ENCODE data around the gene CACNA1A.
A peak's percentile ranks its signal among the peaks of the same experiment; 100 is the strongest.
"Not testable (repeated sequence)": the region's sequence is repeated elsewhere in the genome, so short reads cannot be mapped to it uniquely, and the experiment has no call there.

Gene CACNA1A

DNA sequence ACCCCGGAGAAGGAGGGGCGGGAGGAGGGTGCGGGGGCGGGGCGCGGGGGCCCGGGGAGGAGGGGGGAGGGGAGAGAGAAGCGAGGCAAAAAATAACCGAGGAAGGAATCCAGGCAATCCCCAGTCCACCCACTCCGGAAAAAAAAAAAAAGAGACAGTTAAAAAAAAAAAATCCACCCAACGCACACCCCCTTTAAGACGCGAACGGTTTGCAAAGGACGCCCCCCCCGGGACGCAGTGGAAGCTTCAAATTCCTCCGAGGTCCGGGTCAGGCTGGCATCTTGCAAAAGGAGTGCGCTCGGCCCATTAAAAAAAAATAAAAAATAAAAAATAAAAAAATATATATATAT, at the start of gene CACNA1A:
Gene CACNA1A, minus strand, starts transcription at position 9 of the 350 bp plus-strand sequence. CDS start 255 bp downstream, outside the sequence.
- DNase-seq (ENCODE audit: low spot score), result peak; percentile 72

DNA sequence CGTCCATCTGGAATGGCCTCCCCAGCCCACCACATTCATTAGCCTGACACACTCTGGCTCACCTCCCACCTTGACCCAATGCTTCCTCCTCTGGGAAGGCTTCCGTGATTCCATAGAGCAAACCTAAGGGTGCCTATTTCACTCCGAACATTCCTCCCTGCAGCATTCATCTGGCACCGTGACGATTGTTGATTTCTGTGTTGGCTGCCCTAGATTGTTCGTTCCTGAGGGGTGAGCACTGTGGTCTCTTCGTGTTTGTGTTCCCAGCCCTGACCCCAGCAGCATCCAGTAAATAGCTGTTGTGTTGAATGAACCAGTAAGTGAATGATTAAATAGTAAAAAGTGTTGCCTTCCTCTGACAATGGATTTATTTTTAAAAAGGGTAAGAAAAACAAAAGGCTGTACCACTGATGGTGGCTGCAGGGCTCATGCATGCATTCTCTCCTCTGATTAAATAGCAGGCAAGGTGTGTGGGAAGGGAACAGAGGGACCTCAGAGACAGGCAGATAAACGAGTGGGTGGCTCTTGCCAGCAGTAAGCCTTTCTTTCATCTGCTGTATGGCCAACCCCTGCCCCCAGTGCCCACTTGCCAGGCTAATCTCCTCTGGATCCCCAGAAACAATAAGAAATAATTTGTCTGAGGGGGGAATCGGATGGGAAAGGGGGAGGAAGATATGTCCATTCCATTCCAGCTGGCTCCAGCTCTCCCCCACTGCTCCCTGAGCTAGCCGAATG, 48.4 kb upstream of the CACNA1A start:
- DNase-seq (ENCODE audit: low spot score), result peak; percentile 67

DNA sequence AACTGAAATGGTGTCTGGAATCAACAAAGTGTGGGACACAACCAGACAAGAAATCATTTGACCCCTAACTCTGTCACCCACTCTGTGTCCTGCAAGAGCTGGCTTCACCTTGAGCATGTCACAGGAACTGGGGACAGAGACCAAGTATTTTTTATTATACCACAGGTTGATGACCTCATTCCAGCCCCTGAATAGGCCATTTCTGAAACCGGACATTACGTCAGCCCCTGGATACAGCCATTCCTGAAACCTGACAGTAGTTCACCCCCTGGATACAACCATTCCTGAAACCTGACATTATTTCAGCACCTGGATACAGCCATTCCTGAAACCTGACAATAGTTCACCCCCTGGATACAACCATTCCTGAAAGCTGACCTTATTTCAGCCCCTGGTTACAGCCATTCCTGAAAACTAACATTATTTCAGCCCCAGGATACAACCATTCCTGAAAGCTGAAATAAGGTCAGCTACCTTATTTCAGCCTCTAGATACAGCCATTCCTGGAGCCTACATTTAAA, 47.7 kb upstream of the CACNA1A start:
- no peak for DNase-seq (ENCODE audit: low spot score)

DNA sequence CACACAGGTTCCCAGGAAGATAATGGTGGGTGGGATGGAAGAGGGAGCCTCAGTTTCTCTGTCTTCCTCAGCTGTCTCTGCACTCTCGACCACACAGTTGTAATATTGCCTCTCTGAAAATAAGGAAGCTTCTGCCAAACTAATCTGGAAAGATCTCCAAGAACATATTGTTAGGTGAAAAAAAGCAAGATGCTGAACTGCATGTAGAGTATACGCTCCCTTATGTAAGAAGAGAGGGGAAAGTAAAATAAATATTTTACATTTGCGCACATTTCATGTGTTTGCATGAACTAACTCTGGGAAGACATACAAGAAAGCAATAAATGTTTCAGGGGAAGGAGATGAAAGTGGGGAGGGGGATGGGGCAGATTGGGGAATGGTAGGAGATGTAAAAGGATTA, 41.9 kb upstream of the CACNA1A start:
- DNase-seq (ENCODE audit: low spot score), result no peak

DNA sequence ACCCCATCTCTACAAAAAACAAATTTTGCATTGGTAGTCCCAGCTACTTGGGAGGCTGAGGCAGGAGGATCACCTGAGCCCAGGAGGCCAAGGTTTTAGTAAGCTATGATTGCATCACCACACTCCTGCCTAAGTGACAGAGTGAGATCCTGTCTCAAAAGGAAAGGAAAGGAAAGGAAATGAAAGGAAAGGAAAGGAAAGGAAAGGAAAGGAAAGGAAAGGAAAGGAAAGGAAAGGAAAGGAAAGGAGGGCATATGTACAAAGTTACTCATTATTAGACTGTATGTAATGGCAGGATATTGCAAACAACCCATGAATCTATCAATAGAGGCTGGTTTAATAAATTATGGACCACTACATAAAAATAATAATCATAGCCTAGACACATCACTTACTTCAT, 40.8 kb upstream of the CACNA1A start:
- DNase-seq (ENCODE audit: low spot score), result no peak

DNA sequence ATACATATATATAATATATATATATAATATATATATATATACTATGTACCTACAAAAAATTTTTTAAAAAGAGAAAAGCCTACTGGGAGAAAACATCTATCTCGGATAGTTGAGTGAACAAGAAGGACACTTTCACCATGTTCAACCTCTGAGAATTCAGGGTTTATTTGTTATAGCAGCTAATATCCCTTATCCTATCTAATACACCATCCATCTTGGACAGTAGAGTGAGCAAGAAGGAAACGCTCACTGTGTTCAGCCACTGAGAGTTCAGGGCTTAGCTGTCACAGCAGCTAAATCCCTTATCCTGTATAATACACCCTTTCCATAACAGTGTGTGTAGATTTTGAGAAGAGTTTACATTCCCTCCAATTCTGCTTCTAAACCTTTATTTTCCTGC, 38.1 kb upstream of the CACNA1A start:
- DNase-seq (ENCODE audit: low spot score), result no peak

DNA sequence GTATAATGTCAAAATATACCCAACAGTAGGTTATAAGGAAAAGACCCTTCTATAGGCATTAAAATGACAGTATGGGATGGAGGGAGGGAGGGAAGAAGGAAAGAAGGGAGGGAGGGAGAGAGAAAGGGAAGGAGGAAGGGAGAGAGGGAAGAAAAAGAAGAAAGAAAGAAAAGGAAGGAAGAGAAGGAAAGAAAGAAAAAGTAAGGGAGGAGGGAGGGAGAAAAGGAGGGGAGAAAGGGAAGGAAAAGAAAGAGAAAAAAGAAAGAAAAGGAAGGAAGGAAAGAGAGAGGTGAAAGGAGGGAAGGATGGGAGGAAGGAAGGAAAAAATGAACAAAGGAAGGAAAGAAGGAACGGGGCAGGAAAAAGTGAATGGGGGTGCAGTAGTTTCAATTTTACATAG, 35.3 kb upstream of the CACNA1A start:
- DNase-seq (ENCODE audit: low spot score), result no peak

DNA sequence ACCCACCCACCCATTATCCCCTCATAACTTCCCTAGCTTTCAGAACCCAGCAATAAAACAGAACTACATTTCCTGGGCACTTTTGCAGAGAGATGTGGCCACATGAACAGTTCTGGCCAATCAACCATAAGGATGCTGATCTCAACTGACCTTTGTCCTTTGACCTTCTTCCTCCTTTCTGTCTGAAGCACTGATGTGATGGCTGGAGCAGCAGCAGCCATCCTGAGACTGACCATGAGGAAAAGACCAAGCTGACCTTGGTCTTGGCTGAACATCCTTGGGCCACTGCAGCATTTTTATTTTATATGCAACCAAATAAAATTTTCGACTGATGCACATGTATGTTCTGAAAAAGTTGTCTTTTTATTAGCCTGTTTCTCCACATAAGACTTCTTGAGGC, 33.1 kb upstream of the CACNA1A start:
- no peak for DNase-seq (ENCODE audit: low spot score)

DNA sequence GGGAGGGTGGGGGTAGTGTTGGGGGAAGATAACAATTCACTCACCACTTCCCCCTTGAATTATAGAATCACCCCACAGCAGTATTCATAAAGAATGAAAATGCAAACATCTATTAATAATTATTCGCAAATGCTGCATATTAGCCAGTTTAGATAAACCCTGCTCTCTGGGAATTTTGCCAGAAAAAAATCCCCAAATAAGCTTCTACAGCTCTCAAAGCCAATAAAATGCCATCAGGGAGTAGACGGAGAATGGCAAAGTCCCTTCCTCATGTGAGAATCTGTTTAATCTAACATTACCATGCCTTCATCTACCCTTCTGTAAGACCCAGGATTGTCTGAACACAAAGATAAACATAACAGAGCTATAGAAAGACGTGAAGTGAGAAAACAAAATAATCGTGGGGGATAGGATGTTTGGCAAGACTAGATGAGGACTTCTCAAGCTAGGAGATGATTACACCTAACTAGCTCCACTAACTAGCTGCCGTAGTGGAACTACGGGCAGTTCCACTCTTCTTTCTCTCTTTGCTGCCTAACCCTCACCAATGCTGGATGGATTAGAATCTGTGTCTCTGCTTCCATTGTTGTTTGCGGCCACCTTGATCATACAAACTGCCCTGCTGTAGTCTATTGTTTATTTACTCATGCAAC, 32.4 kb upstream of the CACNA1A start:
- DNase-seq (ENCODE audit: low spot score), result no peak

DNA sequence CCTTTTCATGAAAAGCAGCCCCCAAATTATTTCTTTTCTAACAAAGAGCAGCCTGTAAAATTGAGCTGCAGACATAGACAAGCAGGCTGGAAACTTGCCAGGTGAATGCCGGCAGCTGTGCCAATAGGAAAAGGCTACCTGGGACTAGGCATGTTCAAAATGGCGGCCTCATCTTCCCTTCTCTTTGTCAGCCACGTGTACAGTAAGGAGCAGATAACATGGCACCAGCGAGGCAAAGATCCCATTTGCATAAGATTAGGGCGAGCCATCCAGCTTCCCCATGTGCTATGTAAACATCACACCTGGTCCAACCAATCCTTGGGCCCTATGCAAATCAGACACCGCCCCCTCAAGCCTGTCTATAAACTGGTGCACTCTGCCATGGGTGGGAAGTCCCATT, 31.2 kb upstream of the CACNA1A start:
- DNase-seq (ENCODE audit: low spot score), result peak; percentile 10

DNA sequence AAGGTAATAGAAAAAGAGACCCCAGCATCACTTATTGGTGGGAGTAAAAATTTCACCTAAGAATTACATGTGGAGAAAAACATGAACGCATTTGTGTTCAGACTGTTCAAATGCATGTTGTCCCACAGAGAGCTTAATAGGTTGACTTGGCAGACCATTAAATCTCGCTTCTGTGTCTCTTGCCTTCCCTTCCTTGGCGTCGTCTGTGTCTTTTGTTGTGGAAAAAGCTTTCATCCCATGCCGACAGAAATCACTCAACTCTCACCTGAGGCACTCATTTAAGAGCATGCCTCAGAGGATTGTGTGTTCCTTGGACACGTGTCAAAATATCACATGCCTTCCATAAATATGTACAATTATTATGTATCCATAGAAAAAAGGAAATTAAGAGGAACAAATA, 24.4 kb upstream of the CACNA1A start:
- no peak for DNase-seq (ENCODE audit: low spot score)

DNA sequence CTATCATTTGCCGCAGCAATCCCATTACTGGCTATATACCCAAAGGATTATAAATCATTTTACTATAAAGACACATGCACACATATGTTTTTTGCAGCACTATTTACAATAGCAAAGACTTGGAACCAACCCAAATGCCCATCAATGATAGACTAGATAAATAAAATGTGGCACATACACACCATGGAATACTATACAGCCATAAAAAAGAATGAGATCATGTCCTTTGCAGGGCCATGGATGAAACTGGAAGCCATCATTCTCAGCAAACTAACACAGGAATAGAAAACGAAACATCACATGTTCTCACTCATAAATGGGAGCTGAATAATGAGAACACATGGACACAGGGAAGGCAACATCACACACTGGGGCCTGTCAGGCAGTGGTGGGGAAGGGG, 23.4 kb upstream of the CACNA1A start:
- not testable (repeated sequence) for DNase-seq (ENCODE audit: low spot score)

DNA sequence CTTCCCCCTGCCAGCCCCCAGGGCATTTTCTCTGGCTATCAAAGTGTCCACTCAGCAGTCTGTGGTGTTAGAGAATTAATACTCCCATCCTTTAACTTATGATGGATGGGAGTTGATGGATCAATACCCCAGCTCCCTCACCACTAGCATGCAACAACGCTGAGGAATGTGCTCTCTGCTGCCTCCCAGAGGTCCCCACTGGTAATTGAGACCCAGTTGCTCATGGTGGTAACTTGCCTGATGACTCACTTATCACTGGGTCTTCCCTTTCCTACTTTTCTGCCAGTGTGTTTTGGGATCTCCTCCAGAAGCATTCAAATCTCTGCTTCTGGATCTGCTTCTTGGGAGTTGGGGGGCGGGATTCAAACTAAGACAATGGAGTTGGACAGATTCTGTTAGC, 20.3 kb upstream of the CACNA1A start:
- no peak for DNase-seq (ENCODE audit: low spot score)

DNA sequence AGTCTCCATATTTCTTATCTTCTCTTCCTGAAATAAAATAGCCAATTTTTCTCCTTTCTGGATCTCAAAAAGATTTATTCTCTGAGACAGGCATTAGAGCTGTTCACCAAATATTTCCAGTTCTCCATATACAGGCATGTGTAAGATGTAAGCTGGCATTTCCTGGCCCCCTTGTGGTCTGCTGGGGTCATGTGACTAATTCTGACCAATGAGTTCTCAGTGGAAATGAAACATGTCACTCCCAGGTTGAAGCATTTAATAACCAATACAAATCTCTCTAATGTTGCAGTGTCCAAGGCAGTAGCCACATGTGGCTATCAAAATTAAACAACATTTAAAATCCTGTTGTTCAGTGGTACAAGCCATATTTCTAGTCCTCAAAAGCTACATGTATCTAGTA, 14.8 kb upstream of the CACNA1A start:
- no peak for DNase-seq (ENCODE audit: low spot score)

DNA sequence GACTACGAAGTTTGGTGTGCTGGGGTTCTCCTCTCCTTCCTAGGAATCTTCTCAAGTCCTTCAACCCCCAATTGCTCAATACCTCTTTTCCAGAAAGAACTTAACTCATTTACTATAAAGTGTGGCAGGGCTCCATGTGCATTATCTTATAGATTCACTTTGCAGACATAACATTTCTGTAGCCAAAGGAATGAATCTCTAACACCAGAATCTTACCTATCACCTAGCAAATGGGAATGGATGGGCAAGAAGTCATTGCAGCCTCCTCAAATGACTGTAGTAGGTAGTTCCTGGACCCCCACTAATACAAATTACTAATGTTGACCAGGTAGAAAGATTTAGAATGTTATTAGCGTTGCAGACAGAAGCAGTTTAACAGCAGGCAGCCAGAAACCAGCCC, 5.7 kb upstream of the CACNA1A start:
- DNase-seq (ENCODE audit: low spot score), result no peak

DNA sequence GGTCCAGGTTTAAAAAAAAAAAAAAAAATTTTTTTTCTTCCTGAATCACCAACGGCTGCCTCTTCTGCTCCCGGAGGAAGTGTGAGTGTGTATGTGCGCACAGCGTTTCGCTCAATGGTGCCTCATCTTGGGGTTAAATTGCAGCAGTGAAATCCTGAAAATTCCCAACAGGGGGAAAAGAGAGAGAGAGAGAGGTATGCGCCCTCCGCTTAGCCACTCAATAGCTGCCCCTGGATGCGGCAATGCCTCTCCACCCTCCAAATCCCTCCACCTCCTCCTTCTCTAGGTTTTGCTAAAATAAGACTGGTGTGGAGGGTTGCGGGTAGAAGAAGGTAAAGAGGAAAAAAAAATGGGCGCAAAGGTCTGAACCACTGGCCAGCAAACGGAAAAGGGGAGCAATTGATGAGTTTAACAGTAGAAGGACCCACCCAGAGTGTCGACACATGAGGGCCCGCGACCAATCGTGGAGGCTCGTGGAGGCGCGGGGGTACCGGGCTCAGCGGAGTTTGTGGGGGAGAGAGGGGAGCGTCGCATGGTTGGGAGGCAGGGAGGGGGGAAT, 853 bp upstream of the CACNA1A start:
- peak; percentile 59 for DNase-seq (ENCODE audit: low spot score)

DNA sequence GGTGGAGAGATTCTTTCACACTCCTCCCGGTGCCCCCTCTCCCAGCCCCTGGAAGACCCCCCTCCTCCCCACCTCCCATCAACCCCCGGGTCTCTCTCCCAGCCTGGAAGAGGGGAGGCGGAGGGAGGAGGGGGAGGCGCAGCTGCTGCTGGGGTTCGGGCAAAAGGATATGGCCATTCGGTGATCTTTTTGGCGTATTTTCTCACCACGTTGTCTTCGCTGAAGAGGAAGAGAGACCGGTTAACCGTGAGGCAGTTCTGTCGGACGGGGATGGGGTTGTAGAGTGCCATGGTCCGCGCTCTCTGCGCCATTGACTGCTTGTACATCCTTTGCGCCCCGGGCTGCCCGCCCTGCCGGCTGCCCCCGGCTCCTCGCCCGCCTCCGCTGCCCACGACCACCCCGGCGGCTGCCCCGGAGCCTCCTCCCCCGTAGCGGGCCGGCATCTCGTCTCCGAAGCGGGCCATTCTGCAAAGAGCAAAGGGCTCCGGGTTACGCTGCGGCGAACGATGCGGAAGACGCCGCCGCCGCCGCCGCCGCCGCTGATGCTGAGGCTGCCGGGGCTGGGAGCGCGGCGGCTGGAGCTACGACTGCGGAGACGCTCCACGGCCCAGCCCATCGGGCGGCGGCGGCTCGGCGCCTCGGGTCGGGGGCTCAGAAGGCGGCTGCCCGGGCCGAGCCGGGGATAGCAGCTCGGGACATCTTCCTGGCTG, 363 bp downstream of the CACNA1A start:
- no peak for DNase-seq (ENCODE audit: low spot score)

DNA sequence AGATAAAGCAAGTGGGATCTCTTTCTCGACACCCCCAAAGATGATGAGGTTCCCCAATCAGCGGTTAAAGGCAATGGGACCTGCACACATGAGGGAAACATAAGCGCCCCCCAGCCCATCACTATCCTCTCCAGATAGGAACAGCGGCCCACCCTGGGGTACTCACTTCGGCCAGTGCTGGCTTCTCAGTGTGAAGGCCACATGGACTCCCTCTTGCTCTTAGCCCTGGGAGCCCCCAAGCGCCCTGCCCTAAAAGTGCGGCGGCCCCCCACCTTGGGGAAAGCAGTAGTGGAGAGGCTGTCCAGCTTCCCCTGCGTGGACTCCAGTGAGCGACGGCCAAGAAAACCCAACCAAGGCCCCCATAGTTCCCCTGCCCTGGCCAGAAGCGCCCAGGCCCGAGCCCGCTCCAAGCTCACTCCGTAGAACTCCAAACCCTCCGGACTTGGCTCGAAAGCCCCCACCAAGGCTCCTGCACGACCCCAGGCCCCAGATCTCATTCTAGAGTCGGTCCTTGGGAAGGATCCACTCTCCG, 1.0 kb downstream of the CACNA1A start:
- DNase-seq (ENCODE audit: low spot score), result no peak

DNA sequence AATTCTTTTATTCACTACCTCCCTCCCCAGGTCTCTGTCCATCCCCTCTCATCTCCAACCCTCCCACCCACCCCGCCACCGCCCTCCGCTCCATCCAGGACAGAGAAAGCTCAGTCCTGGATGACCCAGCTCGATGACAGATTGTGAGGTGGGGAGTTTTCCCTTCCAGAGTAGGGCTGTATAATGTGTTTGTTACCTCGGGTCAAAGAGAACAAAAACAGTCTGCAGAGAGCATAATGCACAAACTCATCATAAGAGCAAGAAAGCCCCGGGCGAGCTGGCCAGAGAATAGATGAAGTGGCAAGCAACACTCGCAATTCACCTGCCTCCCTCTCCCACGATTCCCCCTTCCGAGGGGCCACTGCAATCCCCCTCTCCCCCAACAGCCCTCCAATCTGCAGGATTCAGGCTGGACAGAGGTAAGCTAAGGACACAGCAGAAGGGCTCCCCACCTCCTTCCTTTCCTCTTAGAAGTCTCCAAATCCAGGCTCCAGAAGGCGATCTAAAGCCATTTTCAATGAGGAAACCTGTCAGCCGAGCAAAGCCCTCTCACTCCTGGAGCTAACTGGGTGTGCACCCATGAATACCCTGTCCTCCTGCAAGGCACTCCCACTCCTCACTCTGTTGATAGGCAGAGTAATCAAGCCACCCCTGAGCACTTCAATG, 2.6 kb downstream of the CACNA1A start:
- DNase-seq (ENCODE audit: low spot score), result peak; percentile 72

DNA sequence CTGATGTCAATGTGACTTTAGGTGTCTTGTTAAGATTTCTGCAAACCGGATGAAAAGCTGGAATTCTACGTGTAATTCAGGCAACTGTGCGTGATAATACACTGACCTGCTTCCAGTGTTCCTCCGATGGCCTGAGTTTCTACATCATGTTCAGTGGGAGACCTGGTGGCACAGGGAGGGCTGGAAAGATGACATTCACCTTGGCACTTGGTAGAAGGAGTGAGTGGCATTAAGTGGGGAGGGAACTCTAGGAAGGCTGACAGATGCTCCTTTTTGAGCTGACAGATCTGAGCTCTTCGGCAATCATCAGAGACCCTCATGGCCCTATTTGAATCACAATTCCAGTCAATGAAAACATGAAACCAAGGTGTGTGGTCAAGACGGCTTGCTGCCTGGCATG, 4.0 kb downstream of the CACNA1A start:
- peak; percentile 70 for DNase-seq (ENCODE audit: low spot score)

DNA sequence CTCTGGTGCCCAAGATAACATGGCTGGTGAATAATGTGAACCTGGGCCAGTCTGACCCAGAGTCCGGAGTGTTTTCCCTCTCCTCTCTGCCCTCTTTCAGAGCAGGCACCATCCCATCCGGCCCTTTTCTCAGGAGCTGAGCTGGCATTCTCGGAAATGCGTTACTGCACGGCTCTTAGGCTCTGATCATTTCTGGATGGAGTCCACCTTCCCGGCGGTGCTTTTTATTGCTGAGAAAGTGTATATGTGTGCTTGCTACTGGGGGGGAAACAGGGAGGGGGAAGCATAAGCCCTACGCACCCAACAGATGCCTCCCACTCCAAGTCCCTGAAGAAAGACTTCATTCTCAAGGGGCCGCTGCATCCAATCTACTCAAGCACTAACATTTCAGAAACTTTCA, 6.6 kb downstream of the CACNA1A start:
- no peak for DNase-seq (ENCODE audit: low spot score)
